Panc1 (cell line): ENCODE data around the gene MIPEP.

Experiments used
- CTCF ChIP-seq: fragments of 450-650 bp; IDR thresholded peaks from 2 replicates; pipeline ENCODE4 v1.5.1; 2017; ENCODE audit warnings: mild to moderate bottlenecking
- POLR2AphosphoS5 ChIP-seq: IDR thresholded peaks from 2 replicates; pipeline ENCODE4 v1.6.1; 2012; ENCODE audit warnings: mild to moderate bottlenecking, low read depth, low read length, moderate library complexity

DNA sequence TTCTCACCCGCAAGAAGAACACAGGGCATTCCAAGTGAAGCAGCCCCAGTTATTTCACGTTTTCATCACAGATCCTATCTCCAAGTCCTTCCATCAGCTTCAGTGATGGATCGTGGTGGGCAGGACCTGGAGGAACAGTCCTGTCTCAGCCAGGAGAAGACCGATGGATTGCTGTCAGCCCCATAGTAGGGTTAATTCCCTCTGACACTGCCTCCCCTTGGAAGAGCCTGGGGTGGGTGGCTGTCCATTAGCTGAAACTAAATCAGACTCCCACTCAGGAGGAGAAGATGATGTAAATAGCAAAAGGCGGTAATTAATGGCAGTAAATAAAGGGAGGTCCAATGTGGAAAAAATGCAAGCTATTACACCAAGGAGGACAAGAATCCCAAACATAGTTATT is 188.0 kb downstream of the MIPEP start:
- TF ChIP-seq CTCF, result no peak
- TF ChIP-seq POLR2AphosphoS5, result no peak
